ENCODE results near the gene COL4A2.
A peak's percentile ranks its signal among the peaks of the same experiment; 100 is the strongest.
"Not testable (repeated sequence)": the region's sequence is repeated elsewhere in the genome, so short reads cannot be mapped to it uniquely, and the experiment has no call there.

The COL4A2 gene

GRCh38 chr13:110309661-110310524, 2.8 kb downstream of the COL4A2 start:
- DNase-seq (ENCODE audit: low read depth) = no peak
- no peak overlapping the region for H3K4me3 ChIP-seq (ENCODE audit: control insufficient read depth, low read depth, low read length)
- TF ChIP-seq CTCF (conservative IDR thresholded peaks at IDR 0.05; ENCODE audit: control insufficient read depth, insufficient read depth, low read depth, low read length) = no peak

- TF ChIP-seq CTCF (conservative IDR thresholded peaks at IDR 0.05; ENCODE audit: control insufficient read depth, insufficient read depth, low read depth, low read length) = no peak
- no peak overlapping the region for H3K4me3 ChIP-seq (ENCODE audit: control insufficient read depth, low read depth, low read length)
- no peak for DNase-seq (ENCODE audit: low read depth)
These were observed 3.7 kb downstream of the COL4A2 start for GRCh38 chr13:110310541-110311442.

- no peak for DNase-seq (ENCODE audit: low read depth)
- TF ChIP-seq CTCF (conservative IDR thresholded peaks at IDR 0.05; ENCODE audit: control insufficient read depth, insufficient read depth, low read depth, low read length) = no peak
- H3K4me3 ChIP-seq (ENCODE audit: control insufficient read depth, low read depth, low read length) = no peak overlapping the region
These were observed 4.6 kb downstream of the COL4A2 start for GRCh38 chr13:110311443-110312338.

GRCh38 chr13:110312339-110313031, 5.4 kb downstream of the COL4A2 start:
- no peak for TF ChIP-seq CTCF (conservative IDR thresholded peaks at IDR 0.05; ENCODE audit: control insufficient read depth, insufficient read depth, low read depth, low read length)
- no peak overlapping the region for H3K4me3 ChIP-seq (ENCODE audit: control insufficient read depth, low read depth, low read length)
- peak; percentile 73 for DNase-seq (ENCODE audit: low read depth)

GRCh38 chr13:110313261-110313660, 6.2 kb downstream of the COL4A2 start:
- H3K4me3 ChIP-seq (ENCODE audit: control insufficient read depth, low read depth, low read length); DNase-seq (ENCODE audit: low read depth): not testable (repeated sequence)

GRCh38 chr13:110313733-110314132, 6.6 kb downstream of the COL4A2 start:
- H3K4me3 ChIP-seq (ENCODE audit: control insufficient read depth, low read depth, low read length); DNase-seq (ENCODE audit: low read depth): not testable (repeated sequence)
